ENCODE measurements around the gene RPS15.
A peak's percentile ranks its signal among the peaks of the same experiment; 100 is the strongest.

The RPS15 gene

GRCh38 chr19:1489463-1490310 is 51.5 kb downstream of the RPS15 start:
- DNase-seq, result peak; percentile 68

Data from hematopoietic multipotent progenitor cell treated with erythropoietin and hydrocortisone succinate and interleukin-3 and kit ligand, for 4 days (in vitro differentiated cells).